Measurements from ENCODE around the gene FSTL5. TPM values are rescaled to one million over a fixed set of nuclear protein-coding genes. Genes with fewer than 3 reads are reported as not detected.

FSTL5 gene
- total and polyA plus RNA-seq, 2 experiments from 2014 or later: 0.06 to 0.49 TPM

- TF ChIP-seq ZNF462 (CRISPR knock-in tag; IDR thresholded peaks at IDR 0.05): no peak
- no peak for TF ChIP-seq EZH2phosphoT487 (IDR thresholded peaks at IDR 0.05; ENCODE audit: unreplicated experiment)
- TF ChIP-seq POLR2AphosphoS5 (IDR thresholded peaks at IDR 0.05; ENCODE audit: low read depth): no peak
- TF ChIP-seq NANOG (IDR thresholded peaks at IDR 0.05; ENCODE audit: borderline replicate concordance): no peak
- no peak for TF ChIP-seq STAT1 (IDR thresholded peaks at IDR 0.05; ENCODE audit: unreplicated experiment)
- TF ChIP-seq, protein P1, sequence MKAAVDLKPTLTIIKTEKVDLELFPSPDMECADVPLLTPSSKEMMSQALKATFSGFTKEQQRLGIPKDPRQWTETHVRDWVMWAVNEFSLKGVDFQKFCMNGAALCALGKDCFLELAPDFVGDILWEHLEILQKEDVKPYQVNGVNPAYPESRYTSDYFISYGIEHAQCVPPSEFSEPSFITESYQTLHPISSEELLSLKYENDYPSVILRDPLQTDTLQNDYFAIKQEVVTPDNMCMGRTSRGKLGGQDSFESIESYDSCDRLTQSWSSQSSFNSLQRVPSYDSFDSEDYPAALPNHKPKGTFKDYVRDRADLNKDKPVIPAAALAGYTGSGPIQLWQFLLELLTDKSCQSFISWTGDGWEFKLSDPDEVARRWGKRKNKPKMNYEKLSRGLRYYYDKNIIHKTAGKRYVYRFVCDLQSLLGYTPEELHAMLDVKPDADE (IDR thresholded peaks at IDR 0.05): no peak
- TF ChIP-seq JUNB (IDR thresholded peaks at IDR 0.05; ENCODE audit: unreplicated experiment): no peak
- no peak for TF ChIP-seq CREB1 (CRISPR knock-in tag; IDR thresholded peaks at IDR 0.05; ENCODE audit: low read depth)
Measured at GRCh38 chr4:162162672-162163071, 1.1 kb downstream of the FSTL5 start (continued).

GRCh38 chr4:162157241-162157640 is 6.6 kb downstream of the FSTL5 start:
- Histone ChIP-seq H3K36me3 (ENCODE audit: insufficient read depth) (no peaks in the 10 kb centered on the region), H2AFZ (no peak overlapping the region; the same call in 1 of the 2 replicates), H3K27ac (ENCODE audit: low read depth) (no peak overlapping the region), H3F3A (replicated peaks; ENCODE audit: low read depth) (no peaks in the 10 kb centered on the region), H4K20me1 (replicated peaks; ENCODE audit: insufficient read depth) (no peaks in the 10 kb centered on the region), H3K4me1 (ENCODE audit: insufficient read depth) (peaks cover 4% of the 10 kb centered on the region; the same call in 1 of the 2 replicates), H3K27me3 (ENCODE audit: insufficient read depth) (no peaks in the 10 kb centered on the region), H3K9me2 (ENCODE audit: insufficient read depth) (no peaks in the 10 kb centered on the region), H3K79me2 (replicated peaks; ENCODE audit: insufficient read depth) (no peaks in the 10 kb centered on the region), H3K4me3 (no peak overlapping the region), H3K4me2 (no peak overlapping the region)
- H3K4me1 Mint-ChIP-seq: peaks cover 13% of the 10 kb centered on the region
- H3K27me3 Mint-ChIP-seq (ENCODE audit: insufficient read depth, low read depth, poor library complexity): no peaks in the 10 kb centered on the region
- H3K9me3 Mint-ChIP-seq: no peaks in the 10 kb centered on the region
- DNase-seq (ENCODE audit: low spot score): no peak
- H3K36me3 Mint-ChIP-seq (ENCODE audit: low read depth): no peaks in the 10 kb centered on the region
- no peak overlapping the region for H3K4me3 Mint-ChIP-seq
- ATAC-seq: no peak
- H3K27ac Mint-ChIP-seq: peak overlapping the region; percentile 71; the same call in 1 of the 2 replicates
- no peak for TF ChIP-seq NANOG (IDR thresholded peaks at IDR 0.05; ENCODE audit: borderline replicate concordance)
- TF ChIP-seq STAT1 (IDR thresholded peaks at IDR 0.05; ENCODE audit: unreplicated experiment): no peak
- no peak for TF ChIP-seq EZH2 (IDR thresholded peaks at IDR 0.05; ENCODE audit: low read depth, unreplicated experiment)
- TF ChIP-seq ZNF462 (CRISPR knock-in tag; IDR thresholded peaks at IDR 0.05): no peak
- no peak for TF ChIP-seq EZH2phosphoT487 (IDR thresholded peaks at IDR 0.05; ENCODE audit: unreplicated experiment)
